DMS 273 (cell line): ENCODE measurements around the gene NUP98.
A peak's percentile ranks its signal among the peaks of the same experiment; 100 is the strongest.
"Not testable (repeated sequence)": the region's sequence is repeated elsewhere in the genome, so short reads cannot be mapped to it uniquely, and the experiment has no call there.

Source experiments
- DNase-seq: peaks from one replicate; lab custom pipeline; 2025; ENCODE audit not compliant: unreplicated experiment; lab: John Stamatoyannopoulos, UW

NUP98 gene

DNA sequence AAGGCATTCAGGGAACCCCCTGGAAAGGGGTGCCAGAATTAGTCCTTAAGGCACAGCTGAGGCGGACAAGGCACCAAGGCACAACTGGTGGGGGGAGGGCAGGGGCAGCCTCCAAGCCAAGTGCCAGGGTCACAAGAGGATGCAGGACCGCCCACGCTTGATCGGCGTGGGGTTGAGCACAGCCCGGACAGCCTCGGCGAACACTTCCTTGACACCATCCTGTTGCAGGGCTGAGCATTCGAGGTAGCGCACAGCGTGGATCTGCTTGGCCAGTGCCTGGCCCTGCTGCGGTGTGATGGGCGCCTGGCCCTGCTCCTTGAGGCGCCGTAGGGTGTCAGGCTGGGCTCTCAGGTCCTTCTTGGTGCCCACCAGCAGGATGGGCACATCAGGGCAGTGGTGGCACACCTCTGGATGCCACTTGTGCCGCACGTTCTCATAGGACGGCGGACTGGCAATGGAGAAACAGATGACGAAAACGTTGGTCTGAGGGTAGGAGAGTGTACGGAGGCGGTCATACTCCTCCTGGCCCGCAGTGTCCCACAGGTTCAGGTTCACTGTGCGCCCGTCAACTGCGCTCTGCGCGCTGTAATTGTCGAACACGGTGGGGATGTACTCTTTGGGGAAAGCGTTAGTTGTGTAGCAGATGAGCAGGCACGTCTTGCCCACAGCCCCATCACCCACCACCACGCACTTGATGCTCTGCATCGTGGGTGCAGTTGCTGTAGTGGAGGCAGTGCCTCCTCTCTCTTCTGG lies 30.3 kb upstream of the NUP98 start:
- DNase-seq: no peak

DNA sequence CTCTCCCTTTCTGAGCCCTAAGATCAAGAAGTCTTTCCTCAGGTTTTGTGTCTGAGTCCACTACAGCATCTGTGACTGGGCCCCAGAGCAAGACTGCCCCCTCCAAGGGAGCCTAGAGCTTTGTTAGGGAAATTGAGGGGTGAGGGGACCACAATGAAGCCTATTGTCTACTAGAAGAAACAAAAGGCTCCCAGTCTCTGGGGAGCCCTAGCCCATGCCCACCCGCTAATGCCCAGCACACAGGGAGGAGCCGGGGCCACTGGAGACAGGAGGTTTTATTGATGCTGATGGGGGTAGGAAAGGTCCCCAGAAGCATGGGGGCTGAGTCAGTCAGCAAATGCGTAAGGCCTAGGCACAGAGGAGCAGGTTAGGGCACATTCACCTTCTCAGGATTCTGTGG lies 29.4 kb upstream of the NUP98 start:
- no peak for DNase-seq

DNA sequence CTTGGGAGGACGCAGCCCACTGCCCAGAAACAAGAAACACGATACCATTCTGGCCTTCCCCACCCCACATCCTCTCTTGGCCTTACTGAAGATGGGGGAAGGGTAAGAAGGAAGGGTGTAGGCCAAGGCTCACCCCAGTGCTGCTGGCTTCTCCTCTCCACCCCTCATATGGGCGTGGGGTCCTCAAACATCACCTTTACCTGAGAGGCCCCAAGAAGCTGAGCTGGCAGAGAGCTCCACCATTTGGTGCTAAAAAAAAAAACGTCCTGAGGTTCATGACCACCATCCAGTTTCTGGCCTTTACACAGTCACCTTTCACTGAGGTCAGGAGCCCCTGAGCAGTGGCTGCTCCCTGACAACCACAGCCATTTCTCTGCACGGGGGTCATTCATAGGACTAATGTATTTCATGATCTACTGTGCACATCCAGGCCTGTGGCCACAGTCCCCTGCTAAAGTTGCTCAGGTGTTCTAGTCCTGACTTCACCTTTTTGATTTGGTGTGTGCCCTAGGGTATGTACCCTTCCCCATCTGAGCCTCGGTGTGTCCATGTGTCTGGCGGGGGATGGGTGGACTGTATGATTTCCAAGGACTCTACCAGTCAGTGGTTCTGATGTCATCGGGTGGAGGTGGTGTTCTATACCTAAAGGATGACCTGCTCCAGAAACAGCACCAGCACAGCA lies 28.3 kb upstream of the NUP98 start:
- no peak for DNase-seq

DNA sequence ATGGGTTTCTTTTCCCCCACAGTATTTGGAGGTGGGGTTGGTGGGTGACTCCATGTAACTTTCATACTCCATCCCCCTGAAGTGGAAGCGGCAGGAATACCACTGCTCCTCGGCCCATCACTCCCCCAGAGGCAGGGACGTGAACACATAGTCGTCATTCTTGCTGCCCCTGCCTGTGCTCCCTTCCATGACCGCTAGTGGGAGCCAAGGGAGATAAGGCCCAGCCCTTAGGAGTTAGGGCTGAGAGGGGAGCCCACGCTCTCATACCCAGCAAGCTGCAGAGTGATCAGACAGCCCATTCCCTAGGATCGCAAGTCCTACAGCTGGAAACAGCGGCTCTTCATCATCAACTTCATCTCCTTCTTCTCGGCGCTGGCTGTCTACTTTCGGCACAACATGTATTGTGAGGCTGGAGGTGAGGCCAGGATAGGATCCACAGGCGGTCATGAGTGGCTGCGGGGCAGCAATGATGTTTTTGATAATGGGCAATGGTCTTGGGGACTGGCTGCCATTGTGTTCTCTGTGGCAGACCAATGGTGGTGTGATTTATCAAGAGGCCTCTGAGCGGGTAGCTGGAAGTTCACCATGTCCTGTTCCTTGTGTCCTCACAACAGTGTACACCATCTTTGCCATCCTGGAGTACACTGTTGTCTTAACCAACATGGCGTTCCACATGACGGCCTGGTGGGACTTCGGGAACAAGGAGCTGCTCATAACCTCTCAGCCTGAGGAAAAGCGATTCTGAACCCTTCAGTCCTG lies 27.5 kb upstream of the NUP98 start:
- peak; percentile 69 for DNase-seq

DNA sequence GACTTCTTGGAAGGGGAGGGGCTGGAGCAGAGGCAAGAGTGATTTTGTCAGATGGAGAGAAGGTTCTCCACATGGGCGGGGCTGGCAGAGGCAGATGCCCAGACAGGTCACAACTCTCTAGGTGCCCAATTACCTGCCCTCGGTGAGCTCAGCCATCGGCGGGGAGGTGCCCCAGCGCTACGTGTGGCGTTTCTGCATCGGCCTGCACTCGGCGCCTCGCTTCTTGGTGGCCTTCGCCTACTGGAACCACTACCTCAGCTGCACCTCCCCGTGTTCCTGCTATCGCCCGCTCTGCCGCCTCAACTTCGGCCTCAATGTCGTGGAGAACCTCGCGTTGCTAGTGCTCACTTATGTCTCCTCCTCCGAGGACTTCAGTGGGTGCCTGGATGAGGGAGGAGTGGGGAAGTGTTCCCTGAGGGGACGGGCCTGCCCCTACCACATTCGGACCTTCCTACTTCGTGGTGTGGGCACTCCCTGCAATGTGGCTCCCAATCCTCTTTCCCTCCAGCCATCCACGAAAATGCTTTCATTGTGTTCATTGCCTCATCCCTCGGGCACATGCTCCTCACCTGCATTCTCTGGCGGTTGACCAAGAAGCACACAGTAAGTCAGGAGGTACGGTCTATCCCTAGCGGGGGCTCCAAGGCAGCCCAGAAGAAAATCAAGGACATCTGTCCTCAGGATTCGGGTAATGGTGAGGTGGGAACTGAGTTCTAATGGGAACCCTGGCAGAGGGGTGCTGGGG lies 26.6 kb upstream of the NUP98 start:
- DNase-seq: no peak

DNA sequence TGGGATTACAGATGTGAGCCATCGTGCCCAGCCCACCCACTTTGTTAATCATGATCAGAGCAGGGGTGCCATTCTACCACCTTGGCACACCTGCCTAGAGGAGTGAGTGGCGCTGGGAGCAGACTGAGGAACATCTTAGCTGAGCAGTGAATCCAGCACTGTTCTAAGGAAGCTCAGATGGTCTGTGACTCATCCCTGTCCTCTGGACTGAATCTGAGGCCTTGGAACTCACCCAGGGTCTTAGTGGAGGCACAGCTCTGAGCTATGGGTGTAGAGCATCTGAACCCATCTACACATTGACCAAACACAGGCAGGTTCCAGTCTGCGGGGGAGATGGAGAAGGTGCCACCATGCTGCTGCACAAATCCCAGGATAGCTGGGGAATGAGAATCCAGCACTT lies 25.9 kb upstream of the NUP98 start:
- DNase-seq: no peak

DNA sequence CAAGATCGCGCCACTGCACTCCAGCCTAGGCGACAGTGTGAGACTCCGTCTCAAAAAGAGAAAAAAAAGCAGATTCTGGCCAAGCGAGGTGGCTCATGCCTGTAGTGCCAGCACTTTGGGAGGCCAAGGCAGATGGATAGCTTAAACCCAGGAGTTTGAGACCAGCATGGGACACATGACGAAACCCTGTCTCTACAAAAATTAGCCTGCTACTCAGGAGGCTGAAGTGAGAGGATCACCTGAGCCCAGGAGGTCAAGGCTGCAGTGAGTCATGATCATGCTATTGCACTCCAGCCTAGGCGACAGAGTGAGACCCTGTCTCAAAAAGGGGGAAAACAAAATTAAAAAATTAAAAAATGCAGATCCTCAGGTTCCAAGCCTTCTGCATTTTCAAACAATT lies 25.0 kb upstream of the NUP98 start:
- DNase-seq: no peak

DNA sequence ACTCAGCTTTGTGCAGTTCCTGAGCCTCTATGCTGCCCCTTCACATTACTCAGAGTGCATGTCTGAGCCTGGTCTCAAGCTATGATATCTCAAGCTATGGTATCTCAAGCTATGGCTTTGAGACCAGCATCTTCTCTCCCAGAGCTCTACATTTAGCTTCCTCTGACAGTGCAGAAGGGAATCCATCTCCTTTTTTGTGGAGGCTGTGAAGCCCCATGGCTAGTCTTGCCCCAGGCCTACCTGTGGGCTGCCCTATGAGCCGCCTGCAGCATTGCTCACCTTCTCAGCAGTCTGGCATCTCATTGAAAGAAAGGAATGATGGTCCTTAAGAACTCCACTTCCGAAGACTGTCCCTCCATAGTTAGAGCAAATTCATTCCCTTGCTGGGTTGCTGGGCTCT lies 23.6 kb upstream of the NUP98 start:
- DNase-seq: no peak

DNA sequence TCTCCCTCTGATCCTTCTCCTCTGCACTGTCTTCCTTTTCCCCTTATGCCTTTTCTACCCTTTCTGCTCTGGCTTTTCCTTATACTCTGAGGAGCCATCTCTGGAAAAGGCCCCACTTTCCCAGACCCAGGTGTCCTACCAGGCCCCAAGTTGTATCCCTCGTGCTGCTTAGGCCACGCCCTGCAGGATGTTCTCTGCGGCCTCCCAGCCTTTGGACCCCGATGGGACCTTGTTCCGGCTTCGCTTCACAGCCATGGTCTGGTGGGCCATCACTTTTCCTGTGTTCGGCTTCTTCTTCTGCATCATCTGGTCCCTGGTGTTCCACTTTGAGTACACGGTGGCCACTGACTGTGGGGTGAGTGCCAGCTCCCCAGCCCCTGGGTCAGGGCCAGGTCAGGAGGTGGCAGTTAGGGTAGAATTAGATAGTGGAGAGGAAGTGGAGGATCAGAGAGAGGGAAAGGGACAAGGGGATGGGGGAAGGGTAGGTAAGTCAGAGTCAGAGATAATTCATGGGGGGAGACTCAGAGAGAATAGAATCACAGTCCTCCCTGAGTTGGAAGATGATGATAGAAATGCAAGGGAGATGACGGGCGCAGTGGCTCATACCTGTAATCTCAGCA lies 19.9 kb upstream of the NUP98 start:
- no peak for DNase-seq

DNA sequence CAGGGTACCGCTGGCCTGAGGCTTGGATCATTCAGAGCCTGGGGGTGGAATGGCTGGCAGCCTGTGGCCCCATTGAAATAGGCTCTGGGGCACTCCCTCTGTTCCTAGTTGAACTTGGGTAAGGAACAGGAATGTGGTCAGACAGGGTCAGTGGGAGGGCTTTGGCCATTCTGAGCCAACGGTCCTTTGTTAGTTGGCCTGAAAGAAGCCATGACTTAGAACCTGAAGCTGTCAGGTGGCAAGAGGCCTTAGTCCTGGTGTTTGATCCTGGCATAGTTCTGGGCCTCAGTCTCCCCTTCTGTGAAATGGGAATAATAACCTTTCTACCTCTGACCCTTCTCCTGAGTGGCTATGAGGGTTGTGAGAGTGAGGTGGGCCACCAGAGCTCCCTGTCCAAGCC lies 19.3 kb upstream of the NUP98 start:
- DNase-seq: no peak

DNA sequence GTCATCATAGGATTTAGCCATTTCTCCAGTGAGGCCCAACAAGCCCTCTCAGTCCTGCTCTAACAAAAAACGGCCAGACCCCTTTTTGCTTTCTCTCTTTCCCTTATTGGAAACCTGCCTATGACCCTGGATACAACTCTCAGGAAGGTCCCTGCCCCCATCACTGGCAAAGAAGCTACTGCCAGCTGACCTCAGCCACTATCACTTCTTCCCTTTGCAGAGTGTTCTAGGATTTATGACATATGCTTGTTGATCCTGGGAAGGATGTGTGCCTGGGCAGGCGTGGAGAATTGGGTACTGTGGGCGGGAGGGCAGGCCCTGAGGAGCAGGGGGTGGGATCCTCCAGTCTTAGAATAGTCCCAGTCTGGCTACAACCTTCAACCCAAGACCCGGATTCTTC lies 18.5 kb upstream of the NUP98 start:
- DNase-seq: no peak

DNA sequence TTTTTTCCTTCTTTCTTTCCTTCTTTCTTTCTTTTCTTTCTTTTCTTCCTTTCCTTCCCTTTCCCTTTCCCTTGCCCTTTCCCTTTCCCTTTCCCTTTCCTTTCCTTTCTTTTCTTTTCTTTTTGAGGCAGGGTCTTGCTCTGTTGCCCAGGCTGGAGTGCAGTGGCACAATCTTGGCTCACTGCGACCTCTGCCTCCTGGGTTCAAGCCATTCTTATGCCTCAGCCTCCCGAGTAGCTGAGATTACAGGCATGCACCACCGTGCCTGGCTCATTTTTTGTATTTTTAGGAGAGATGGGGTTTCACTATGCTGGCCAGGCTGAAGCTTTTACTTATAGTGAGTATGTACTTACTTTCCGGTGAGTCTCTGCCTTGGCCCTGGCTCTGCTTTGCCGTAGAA lies 17.5 kb upstream of the NUP98 start:
- DNase-seq: not testable (repeated sequence)

DNA sequence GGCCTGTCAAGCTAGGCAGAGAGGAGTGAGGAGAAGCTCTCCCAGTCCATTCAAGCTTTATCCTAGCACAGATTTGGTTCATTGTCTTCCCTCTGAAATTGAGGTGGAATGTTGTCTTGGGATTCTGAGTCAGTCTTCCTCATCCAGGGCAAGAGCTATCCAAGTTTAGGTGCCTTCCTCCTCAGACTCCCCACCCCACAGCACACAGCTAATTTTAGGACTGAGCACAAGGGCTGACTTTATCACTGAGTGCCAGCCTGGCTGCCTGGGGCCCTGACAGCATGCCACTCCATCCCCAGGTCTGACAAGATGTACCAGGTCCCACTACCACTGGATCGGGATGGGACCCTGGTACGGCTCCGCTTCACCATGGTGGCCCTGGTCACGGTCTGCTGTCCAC lies 13.6 kb upstream of the NUP98 start:
- DNase-seq: no peak

DNA sequence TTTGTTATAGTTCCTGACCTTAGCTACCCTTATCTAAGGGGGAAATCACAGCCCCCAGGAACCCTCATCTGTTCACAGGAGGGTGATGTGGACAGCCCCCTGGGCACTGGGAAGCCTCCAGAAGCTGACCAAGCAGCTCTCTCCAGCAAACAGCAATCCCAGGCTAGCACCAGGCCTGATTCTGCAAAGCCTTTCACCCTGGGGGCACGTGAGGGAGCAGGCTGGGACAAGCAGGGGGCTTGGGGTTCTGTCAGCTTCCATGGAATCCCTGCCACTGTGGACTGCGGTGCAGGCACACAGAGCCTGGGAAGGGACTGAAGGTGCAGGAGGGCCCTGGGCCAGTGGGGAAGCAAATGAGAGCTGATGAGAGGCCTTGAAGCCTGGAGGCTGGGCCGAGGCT lies 13.1 kb upstream of the NUP98 start:
- no peak for DNase-seq

DNA sequence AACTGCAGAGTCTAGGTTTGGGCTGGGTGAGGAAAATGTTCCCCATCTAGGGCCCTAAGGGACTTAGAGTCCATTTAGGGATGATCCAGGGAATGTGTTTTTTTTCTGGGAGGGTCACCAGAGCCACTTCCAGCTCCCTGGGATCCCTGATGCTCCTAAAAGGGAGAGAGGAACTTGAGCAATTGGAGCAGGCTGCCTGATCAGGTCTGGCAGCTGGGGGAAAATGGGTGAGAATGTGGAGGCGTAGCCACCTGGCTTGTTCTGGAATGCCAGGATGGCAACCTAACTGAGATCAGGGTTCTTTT lies 12.2 kb upstream of the NUP98 start:
- no peak for DNase-seq

DNA sequence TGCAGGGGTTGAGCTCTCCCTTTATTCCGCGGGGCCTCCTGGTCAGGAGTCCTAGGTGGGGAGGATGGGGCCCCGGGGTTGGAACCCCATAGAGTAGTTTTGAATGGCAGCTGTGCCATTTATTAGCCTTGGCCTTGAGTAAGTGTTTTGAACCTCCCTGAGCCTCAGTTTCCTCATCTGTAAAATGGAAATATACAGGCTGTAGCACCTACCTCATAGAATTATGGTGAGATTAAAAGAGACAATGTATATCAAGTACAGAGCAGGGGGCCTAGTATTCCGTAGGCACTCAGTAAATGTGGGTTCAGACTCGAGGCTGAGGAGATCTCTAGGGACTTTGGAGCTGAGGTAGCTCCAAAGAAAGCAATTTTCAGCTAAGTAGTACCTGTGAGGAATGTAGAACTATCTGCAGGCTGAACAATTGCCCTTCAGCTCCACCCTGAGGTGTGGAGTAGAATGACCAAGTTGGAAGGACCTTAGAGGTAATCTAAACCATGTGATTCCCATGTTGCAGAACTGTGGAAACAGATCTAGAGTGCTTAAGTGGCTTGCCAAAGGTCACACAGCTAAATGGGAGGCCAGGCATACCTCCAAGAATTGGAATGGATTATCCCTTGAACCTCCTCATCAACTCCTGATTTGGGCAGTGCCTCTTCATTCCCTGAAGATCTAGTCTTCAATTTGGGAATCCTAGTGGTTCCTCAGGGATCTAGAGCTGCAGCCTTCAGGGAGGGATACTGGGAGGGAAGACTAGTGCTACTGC lies 11.7 kb upstream of the NUP98 start:
- DNase-seq: peak; percentile 52

DNA sequence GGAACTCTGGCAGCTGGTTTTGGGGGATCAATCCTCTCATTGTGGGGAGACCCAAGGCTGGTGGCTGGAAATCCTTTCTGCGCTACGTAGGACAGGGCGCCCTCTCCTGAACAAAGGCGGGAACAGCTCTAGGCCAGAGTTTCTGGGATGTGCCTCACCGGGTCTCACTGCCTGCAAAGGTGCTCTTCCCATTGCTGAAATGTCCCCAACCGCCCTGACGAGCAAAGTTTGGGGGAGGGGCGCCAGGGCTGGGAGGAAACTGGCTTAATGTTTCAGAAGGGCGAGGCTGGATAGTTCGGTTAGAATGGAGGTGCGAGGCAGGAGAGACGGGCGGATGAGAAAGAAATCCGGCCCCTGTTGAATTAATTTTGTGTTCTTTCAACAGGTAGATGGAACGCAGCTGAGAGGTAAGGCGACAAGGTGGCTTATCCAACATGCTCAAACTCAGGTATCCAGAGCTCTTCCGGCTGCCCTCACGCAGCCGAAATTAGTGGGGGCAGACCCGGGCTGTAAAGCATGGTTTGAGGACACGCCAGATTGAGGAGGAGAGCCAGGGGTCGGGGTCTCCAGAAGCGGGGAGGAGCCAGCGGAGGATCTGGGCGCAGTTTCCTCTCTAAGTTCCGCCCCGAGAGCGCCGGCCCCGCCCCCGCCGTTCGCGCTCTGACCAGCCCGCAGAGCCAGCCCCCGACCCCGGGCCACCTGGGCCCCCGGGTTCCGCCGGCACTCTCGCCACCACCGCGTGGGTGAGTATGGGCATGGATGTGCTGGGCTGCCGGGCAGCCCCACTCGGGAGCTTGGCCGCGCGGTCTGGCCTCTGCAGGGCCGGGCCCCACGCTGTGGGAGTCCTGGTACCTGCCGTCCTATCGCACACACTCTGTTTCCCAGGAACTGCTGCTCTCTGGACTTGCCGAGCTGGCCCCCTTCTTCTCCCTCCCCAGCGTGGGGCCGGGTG lies 10.8 kb upstream of the NUP98 start, which contains the start of gene PGAP2:
Gene PGAP2, plus strand, starts transcription at position 652 of the 952 bp plus-strand sequence. CDS start 2,700 bp downstream, outside the sequence.
- peak; percentile 70 for DNase-seq

DNA sequence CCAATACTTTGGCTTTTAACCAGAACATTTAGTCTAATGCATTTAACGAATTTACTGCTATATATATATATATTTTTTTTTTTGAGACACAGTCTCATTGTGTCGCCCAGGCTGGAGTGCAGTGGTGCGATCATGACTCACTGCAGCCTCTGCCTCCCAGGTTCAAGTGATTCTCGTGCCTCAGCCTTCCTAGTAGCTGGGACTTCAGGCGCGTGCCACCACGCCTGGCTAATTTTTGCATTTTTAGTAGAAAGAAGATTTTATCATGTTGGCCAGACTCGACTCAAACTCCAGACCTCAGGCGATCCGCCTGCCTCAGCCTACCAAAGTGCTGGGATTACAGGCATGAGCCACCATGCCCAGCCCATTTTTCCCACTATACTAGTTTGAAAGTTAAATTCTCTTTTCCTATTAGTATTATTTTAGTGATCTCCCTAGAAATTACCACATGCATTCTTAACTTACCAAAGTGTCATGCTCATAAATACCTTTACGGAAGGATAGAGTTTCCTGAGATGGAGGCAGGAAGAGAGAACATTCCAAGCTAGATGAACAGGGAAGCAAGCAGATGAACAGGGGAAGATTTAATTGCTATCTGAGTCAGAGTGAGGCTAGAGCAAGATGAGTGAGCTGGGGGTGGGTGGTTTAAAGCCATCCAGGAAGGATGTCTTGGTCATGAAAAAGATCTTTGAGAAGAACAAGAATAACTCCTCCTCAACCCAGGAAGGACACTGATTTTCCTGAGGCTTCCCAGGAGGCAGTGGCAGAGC lies 6.6 kb upstream of the NUP98 start:
- DNase-seq: no peak
